ENCODE measurements around the gene AAK1. TPM values are rescaled to one million over a fixed set of nuclear protein-coding genes. Genes with fewer than 3 reads are reported as not detected.
"Not testable (repeated sequence)": the region's sequence is repeated elsewhere in the genome, so short reads cannot be mapped to it uniquely, and the experiment has no call there.

AAK1 gene
- total RNA-seq, 3 donors from 2014 or later = 37.9 to 54.0 (median 44.9) TPM

- no peaks in the 10 kb centered on the region for H3K36me3 ChIP-seq
- TF ChIP-seq, protein P1, sequence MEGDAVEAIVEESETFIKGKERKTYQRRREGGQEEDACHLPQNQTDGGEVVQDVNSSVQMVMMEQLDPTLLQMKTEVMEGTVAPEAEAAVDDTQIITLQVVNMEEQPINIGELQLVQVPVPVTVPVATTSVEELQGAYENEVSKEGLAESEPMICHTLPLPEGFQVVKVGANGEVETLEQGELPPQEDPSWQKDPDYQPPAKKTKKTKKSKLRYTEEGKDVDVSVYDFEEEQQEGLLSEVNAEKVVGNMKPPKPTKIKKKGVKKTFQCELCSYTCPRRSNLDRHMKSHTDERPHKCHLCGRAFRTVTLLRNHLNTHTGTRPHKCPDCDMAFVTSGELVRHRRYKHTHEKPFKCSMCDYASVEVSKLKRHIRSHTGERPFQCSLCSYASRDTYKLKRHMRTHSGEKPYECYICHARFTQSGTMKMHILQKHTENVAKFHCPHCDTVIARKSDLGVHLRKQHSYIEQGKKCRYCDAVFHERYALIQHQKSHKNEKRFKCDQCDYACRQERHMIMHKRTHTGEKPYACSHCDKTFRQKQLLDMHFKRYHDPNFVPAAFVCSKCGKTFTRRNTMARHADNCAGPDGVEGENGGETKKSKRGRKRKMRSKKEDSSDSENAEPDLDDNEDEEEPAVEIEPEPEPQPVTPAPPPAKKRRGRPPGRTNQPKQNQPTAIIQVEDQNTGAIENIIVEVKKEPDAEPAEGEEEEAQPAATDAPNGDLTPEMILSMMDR (IDR thresholded peaks at IDR 0.05) = no peak
- TF ChIP-seq POLR2A (IDR thresholded peaks at IDR 0.05) (no peak), POLR2AphosphoS5 (IDR thresholded peaks at IDR 0.05) (no peak)
- H3K27me3 ChIP-seq = no peaks in the 10 kb centered on the region
- intact Hi-C loops (cut with DNase I; ENCODE audit: low total_unique reads) = loop anchor here (10.0 kb wide), 1 partner anchor 160 kb away; no protein-coding TSS in a partner anchor
- peak overlapping the region; percentile 22 to 54 for H3K27ac ChIP-seq
- no peaks in the 10 kb centered on the region for H3K9me3 ChIP-seq
- H3K4me1 ChIP-seq = no peaks in the 10 kb centered on the region
- no peak overlapping the region for H3K4me3 ChIP-seq
- no peak for DNase-seq (ENCODE audit: low spot score in 2 of 2)
These were observed 88.6 kb downstream of the AAK1 start for GRCh38 chr2:69554981-69555380.

DNA sequence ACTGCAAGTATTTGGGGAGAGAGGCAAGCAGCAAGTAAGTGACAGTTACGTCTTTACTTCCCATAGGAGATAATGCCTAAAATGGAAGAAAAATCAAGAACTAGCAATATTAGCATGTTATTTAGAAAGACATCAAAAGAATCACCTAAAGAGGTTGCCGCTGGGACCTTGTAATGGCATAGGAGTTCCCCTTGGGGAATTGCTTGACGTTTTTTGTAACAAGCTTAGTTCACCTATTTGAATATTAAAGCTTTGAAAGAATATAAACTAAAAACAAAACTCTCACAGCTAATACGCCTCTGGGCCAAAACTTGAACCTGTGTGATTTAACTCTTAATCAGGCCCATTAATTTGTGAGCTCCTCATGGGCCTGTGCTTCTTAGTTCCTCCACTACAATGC, 89.0 kb downstream of the AAK1 start:
- TF ChIP-seq POLR2AphosphoS5 (IDR thresholded peaks at IDR 0.05) = no peak
- no peak for TF ChIP-seq POLR2A (IDR thresholded peaks at IDR 0.05)
- TF ChIP-seq, protein P1 (IDR thresholded peaks at IDR 0.05) = no peak
- peak overlapping the region in 1 of 2 donors; percentile 54 for H3K27ac ChIP-seq

DNA sequence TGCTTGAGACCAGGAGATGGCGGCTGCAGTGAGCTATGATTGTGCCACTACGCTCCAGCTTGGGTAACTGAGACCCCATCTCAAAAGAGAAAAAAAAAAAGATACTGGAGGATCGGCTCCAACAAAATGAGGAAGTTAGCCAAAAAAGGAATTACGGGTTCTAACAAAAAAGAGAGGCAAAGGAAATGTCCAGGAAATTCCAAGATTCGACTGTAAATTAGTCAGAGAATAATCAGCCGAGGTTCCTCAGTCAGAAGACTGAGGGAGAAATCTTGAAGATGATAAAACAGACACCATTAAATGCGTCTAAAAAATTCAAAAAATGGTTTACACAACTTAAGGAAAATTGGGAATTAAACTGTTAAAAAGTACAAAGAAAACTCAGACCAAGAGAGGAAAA, 89.5 kb downstream of the AAK1 start:
- TF ChIP-seq POLR2AphosphoS5 (IDR thresholded peaks at IDR 0.05) = no peak
- TF ChIP-seq, protein P1 (IDR thresholded peaks at IDR 0.05) = no peak
- no peak for TF ChIP-seq POLR2A (IDR thresholded peaks at IDR 0.05)
- no peak for DNase-seq (ENCODE audit: low spot score in 2 of 2)

More for the DNA sequence above, 89.0 kb downstream of the AAK1 start:
- Histone ChIP-seq H3K4me1 (no peaks in the 10 kb centered on the region), H3K36me3 (no peaks in the 10 kb centered on the region), H3K27me3 (no peaks in the 10 kb centered on the region), H3K9me3 (no peaks in the 10 kb centered on the region), H3K4me3 (no peak overlapping the region)
- intact Hi-C loops (cut with DNase I; ENCODE audit: low total_unique reads) = loop anchor here (10.0 kb wide), 1 partner anchor 160 kb away; no protein-coding TSS in a partner anchor
- DNase-seq (ENCODE audit: low spot score in 2 of 2) = no peak

DNA sequence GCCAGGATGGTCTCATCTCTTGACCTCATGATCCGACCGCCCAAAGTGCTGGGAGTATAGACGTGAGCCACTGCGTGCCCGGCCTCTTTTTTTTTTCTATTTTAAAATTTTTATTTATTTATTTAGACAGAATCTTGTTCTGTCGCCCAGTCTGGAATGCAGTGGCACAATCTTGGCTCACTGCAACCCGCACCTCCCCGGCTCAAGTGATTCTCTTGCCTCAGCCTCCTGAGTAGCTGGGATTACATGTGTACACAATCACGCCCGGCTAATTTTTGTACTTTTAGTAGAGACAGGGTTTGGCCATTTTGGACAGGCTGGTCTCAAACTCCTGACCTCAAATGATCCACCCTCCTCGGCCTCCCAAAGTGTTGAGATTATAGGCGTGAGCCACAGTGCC, 93.0 kb downstream of the AAK1 start:
- not testable (repeated sequence) for H3K27ac ChIP-seq, H3K36me3 ChIP-seq, H3K27me3 ChIP-seq

More for the DNA sequence above, 89.5 kb downstream of the AAK1 start:
- H3K27me3 ChIP-seq = no peaks in the 10 kb centered on the region
- H3K4me3 ChIP-seq = no peak overlapping the region
- no peaks in the 10 kb centered on the region for H3K36me3 ChIP-seq
- intact Hi-C loops (cut with DNase I; ENCODE audit: low total_unique reads) = loop anchor here (10.0 kb wide), 1 partner anchor 161 kb away; no protein-coding TSS in a partner anchor
- H3K4me1 ChIP-seq = no peaks in the 10 kb centered on the region
- no peaks in the 10 kb centered on the region for H3K9me3 ChIP-seq
- H3K27ac ChIP-seq = no peak overlapping the region

DNA sequence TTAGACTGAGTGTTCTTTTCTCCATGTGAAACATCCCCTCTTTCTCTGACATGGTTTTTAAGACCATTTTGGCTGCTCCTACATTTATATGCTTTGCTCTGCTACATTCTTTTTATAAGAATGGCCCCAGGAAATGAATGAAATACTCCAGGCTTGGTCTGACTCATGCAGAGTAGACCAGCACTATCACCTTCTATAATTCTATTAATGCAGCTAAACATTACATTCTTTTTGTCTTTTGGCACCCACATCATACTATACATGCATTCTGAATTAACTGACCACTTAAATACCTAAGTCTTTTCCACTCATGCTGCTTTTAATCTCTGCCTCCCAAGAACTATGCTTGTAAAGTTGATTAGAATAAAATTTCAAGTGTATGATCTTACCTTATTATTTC, 94.1 kb downstream of the AAK1 start:
- no peaks in the 10 kb centered on the region for H3K9me3 ChIP-seq
- no peak overlapping the region for H3K27ac ChIP-seq
- TF ChIP-seq, protein P1 (IDR thresholded peaks at IDR 0.05) = no peak
- TF ChIP-seq POLR2A (IDR thresholded peaks at IDR 0.05) (no peak), POLR2AphosphoS5 (IDR thresholded peaks at IDR 0.05) (no peak)
- no peaks in the 10 kb centered on the region for H3K4me1 ChIP-seq
- no peak for DNase-seq (ENCODE audit: low spot score in 2 of 2)
- H3K36me3 ChIP-seq = no peaks in the 10 kb centered on the region
- H3K27me3 ChIP-seq = no peaks in the 10 kb centered on the region
- intact Hi-C loops (cut with DNase I; ENCODE audit: low total_unique reads) = no loop called here
- H3K4me3 ChIP-seq = no peak overlapping the region

More for the DNA sequence above, 93.0 kb downstream of the AAK1 start:
- H3K4me1 ChIP-seq; H3K9me3 ChIP-seq; DNase-seq (ENCODE audit: low spot score in 2 of 2); H3K4me3 ChIP-seq: not testable (repeated sequence)
- intact Hi-C loops (cut with DNase I; ENCODE audit: low total_unique reads) = loop anchor here (10.0 kb wide), 1 partner anchor 164 kb away; no protein-coding TSS in a partner anchor

All from breast epithelium (tissue), 4 donors.